ENCODE measurements around the gene CRYZL1.

DNA sequence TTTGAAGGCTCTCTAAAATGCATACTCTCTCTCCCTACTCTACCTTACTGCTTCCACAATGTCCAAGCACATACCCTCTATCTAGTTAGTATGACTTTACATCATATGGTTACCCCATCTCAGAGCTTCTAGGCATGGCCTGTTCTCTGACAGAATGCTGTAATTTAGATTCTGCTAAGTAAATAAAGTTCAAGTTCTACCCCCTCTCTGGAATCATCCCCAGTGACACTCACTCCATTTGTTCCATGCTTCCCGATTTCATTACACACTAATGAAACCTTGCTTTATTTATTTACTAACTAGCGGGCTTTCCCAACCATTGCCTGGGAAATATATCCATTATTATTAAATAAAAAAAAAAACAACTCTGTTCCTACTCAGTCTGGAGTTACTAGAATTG lies 7.3 kb downstream of the CRYZL1 start:
- TF ChIP-seq, protein P1, sequence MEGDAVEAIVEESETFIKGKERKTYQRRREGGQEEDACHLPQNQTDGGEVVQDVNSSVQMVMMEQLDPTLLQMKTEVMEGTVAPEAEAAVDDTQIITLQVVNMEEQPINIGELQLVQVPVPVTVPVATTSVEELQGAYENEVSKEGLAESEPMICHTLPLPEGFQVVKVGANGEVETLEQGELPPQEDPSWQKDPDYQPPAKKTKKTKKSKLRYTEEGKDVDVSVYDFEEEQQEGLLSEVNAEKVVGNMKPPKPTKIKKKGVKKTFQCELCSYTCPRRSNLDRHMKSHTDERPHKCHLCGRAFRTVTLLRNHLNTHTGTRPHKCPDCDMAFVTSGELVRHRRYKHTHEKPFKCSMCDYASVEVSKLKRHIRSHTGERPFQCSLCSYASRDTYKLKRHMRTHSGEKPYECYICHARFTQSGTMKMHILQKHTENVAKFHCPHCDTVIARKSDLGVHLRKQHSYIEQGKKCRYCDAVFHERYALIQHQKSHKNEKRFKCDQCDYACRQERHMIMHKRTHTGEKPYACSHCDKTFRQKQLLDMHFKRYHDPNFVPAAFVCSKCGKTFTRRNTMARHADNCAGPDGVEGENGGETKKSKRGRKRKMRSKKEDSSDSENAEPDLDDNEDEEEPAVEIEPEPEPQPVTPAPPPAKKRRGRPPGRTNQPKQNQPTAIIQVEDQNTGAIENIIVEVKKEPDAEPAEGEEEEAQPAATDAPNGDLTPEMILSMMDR (IDR thresholded peaks at IDR 0.05) = no peak
- TF ChIP-seq POLR2A (IDR thresholded peaks at IDR 0.05) = no peak
- TF ChIP-seq EP300 (IDR thresholded peaks at IDR 0.05) = no peak
